Measurements from ENCODE around the gene CTNND2.
"Not testable (repeated sequence)": the region's sequence is repeated elsewhere in the genome, so short reads cannot be mapped to it uniquely, and the experiment has no call there.

Gene CTNND2

GRCh38 chr5:11054014-11054413 lies 850.2 kb downstream of the CTNND2 start:
- DNase-seq: no peak

- no peak for DNase-seq
Observed at GRCh38 chr5:11052871-11053270, 851.4 kb downstream of the CTNND2 start.

GRCh38 chr5:11050596-11051304 lies 853.5 kb downstream of the CTNND2 start:
- no peak for DNase-seq

- DNase-seq: no peak
Observed at GRCh38 chr5:11048760-11049159, 855.5 kb downstream of the CTNND2 start.

- DNase-seq: no peak
Observed at GRCh38 chr5:11047625-11048024, 856.6 kb downstream of the CTNND2 start.

- DNase-seq: no peak
Observed at GRCh38 chr5:11047030-11047429, 857.2 kb downstream of the CTNND2 start.

- DNase-seq: no peak
Observed at GRCh38 chr5:11046160-11046559, 858.1 kb downstream of the CTNND2 start.

GRCh38 chr5:11045411-11045810 lies 858.8 kb downstream of the CTNND2 start:
- DNase-seq: no peak

- DNase-seq: no peak
Observed at GRCh38 chr5:11044581-11044980, 859.7 kb downstream of the CTNND2 start.

GRCh38 chr5:11043881-11044280 lies 860.4 kb downstream of the CTNND2 start:
- no peak for DNase-seq

- DNase-seq: no peak
Observed at GRCh38 chr5:11040345-11040744, 863.9 kb downstream of the CTNND2 start.

GRCh38 chr5:11038772-11039171 lies 865.5 kb downstream of the CTNND2 start:
- no peak for DNase-seq

- DNase-seq: no peak
Observed at GRCh38 chr5:11037941-11038340, 866.3 kb downstream of the CTNND2 start.

- no peak for DNase-seq
Observed at GRCh38 chr5:11037080-11037479, 867.2 kb downstream of the CTNND2 start.

GRCh38 chr5:11030671-11031070 lies 873.6 kb downstream of the CTNND2 start:
- no peak for DNase-seq

- no peak for DNase-seq
Observed at GRCh38 chr5:11027660-11028059, 876.6 kb downstream of the CTNND2 start.

GRCh38 chr5:11026543-11026942 lies 877.7 kb downstream of the CTNND2 start:
- DNase-seq: no peak

GRCh38 chr5:11023945-11024344 lies 880.3 kb downstream of the CTNND2 start:
- DNase-seq: no peak

- no peak for DNase-seq
Observed at GRCh38 chr5:11013793-11014192, 890.5 kb downstream of the CTNND2 start.

- DNase-seq: no peak
Observed at GRCh38 chr5:11012295-11012694, 892.0 kb downstream of the CTNND2 start.

GRCh38 chr5:11010429-11011210 lies 893.6 kb downstream of the CTNND2 start:
- DNase-seq: no peak

GRCh38 chr5:11009576-11009975 lies 894.7 kb downstream of the CTNND2 start:
- no peak for DNase-seq

GRCh38 chr5:11007269-11007870 lies 896.9 kb downstream of the CTNND2 start:
- no peak for DNase-seq

- not testable (repeated sequence) for DNase-seq
Observed at GRCh38 chr5:11004523-11004922, 899.7 kb downstream of the CTNND2 start.
